IPS-18c (cell line): ENCODE measurements around the gene PSORS1C1.
"Not testable (repeated sequence)": the region's sequence is repeated elsewhere in the genome, so short reads cannot be mapped to it uniquely, and the experiment has no call there.

ENCODE experiments used
- H3K4me3 ChIP-seq: 2 replicates; pipeline ENCODE4 v1.7.0; 2013; ENCODE audit warnings: low read depth, mild to moderate bottlenecking, low read length, moderate library complexity; ENCODE audit not compliant: insufficient read depth
- H3K9me3 ChIP-seq: one replicate; pipeline ENCODE4 v1.6.1; 2013; ENCODE audit warnings: mild to moderate bottlenecking, low read length, moderate library complexity; ENCODE audit not compliant: control insufficient read depth, insufficient read depth

PSORS1C1 gene

GRCh38 chr6:31162463-31163165, 48.0 kb downstream of the PSORS1C1 start:
- no peak overlapping the region for H3K4me3 ChIP-seq
- no peaks in the 10 kb centered on the region for H3K9me3 ChIP-seq

DNA sequence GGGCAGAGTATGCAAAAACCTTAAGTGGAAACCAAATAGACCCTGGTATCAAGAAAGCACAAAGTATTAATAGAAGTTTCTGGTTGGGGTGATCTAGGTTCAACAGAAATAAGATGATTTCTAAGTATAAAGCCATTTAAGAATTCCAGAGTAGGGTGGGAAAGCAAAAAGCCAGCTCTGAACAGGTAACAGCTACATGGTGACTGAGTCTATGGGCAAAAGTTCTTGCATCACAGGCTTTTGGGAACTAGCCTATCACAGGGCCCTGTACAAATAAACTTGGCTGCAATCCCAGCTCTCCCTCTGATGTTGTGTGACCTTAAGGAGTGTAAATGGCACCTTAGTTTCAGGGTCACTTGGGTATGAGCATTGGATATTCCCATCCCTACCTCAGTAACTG, 49.3 kb downstream of the PSORS1C1 start:
- H3K4me3 ChIP-seq = no peak overlapping the region
- H3K9me3 ChIP-seq = no peaks in the 10 kb centered on the region

DNA sequence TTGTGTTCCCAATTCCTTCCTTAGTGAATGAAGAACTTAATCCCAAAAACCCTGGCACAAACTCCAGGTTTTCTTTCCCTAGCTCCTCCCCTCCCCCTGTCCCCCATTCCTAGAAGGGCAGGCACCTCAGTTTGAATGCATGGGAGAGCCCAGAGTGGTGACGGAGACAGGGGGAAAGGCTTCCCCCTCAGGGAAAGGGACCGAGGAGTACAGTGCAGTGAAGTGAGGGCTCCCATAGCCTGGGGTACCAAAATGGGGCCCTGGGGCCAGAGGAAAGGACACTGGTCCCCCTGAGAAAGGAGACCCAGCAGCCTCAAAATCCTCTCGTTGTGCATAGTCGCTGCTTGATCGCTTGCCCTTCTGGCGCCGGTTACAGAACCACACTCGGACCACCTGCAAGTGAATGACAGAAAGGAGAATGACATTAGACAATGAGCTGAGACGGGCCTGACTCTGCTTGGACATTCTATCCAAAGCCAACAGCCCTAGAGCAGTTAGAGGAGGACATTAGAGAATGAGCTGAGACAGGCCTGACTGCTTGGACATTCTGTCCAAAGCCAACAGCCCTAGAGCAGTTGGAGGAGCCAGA, 50.0 kb downstream of the PSORS1C1 start:
- H3K9me3 ChIP-seq, H3K4me3 ChIP-seq: not testable (repeated sequence)

GRCh38 chr6:31165064-31165832, 50.6 kb downstream of the PSORS1C1 start:
- H3K9me3 ChIP-seq, H3K4me3 ChIP-seq: not testable (repeated sequence)

DNA sequence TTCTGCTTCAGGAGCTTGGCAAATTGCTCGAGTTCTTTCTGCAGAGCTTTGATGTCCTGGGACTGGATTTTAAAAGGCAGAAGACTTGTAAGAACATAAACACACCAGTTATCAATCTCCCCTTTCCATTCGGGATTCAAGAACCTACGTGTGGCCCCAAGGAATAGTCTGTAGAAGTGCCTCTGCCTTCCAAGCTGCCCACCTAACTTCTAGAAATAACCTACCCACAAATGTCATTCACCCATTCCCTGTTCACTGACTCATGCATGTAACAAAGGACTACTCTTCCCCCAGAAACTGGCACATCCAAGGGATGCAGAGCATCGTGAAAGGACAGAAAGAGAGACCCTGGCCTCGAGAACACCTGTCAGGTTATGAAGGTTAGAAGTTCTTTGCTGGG, 51.4 kb downstream of the PSORS1C1 start:
- Histone ChIP-seq H3K9me3 (peaks cover 4% of the 10 kb centered on the region), H3K4me3 (no peak overlapping the region)

- Histone ChIP-seq H3K4me3 (peak overlapping the region; percentile 81), H3K9me3 (peaks cover 4% of the 10 kb centered on the region)
Observed at GRCh38 chr6:31168606-31169005, 54.0 kb downstream of the PSORS1C1 start.

- H3K4me3 ChIP-seq = peak overlapping the region; percentile 81
- peaks cover 4% of the 10 kb centered on the region for H3K9me3 ChIP-seq
Observed at GRCh38 chr6:31169123-31169857, 54.7 kb downstream of the PSORS1C1 start.

DNA sequence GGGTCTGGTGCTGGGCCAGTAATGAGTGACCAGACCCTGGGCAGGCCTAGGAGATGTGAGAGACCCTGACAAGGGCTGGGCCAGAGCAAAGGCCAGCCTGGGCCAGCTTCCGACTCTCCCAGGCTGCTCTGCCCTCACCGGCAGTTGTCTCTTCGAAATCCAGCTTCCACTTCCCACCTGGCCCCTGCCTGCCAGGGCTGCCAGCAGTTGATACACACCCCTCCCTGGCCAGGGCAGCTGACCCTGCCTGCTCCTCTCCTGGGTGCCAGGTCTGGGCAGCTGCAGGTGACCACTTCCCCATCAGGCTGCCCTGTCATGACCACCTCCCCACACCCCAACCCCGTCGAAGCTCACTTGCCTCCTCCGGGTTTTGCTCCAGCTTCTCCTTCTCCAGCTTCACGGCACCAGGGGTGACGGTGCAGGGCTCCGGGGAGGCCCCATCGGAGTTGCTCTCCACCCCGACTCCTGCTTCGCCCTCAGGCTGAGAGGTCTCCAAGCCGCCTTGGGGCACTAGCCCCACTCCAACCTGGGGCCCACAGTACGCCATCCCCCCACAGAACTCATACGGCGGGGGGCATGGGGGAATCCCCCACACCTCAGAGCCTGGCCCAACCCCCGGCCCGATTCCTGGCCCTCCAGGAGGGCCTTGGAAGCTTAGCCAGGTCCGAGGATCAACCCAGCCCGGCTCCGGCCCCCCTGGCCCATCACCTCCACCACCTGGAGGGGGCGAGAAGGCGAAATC, 55.4 kb downstream of the PSORS1C1 start:
- H3K4me3 ChIP-seq = peak overlapping the region; percentile 81
- not testable (repeated sequence) for H3K9me3 ChIP-seq

DNA sequence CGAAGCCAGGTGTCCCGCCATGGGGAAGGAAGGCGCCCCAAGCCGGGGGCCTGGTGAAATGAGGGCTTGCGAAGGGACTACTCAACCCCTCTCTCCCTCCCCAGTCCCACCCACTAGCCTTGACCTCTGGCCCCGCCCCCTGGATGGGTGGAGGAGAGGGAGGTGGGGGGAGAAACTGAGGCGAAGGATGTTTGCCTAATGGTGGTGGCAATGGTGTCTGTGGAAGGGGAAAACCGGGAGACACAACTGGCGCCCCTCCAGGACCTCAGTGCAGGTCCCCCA, 55.9 kb downstream of the PSORS1C1 start, which contains the start of gene POU5F1:
Gene POU5F1, minus strand, starts transcription at position 83 of the 282 bp plus-strand sequence. Its CDS starts 62 bp downstream, at position 21.
- Histone ChIP-seq H3K9me3 (peaks cover 4% of the 10 kb centered on the region), H3K4me3 (peak within 1 kb of the TSS; percentile 81)

DNA sequence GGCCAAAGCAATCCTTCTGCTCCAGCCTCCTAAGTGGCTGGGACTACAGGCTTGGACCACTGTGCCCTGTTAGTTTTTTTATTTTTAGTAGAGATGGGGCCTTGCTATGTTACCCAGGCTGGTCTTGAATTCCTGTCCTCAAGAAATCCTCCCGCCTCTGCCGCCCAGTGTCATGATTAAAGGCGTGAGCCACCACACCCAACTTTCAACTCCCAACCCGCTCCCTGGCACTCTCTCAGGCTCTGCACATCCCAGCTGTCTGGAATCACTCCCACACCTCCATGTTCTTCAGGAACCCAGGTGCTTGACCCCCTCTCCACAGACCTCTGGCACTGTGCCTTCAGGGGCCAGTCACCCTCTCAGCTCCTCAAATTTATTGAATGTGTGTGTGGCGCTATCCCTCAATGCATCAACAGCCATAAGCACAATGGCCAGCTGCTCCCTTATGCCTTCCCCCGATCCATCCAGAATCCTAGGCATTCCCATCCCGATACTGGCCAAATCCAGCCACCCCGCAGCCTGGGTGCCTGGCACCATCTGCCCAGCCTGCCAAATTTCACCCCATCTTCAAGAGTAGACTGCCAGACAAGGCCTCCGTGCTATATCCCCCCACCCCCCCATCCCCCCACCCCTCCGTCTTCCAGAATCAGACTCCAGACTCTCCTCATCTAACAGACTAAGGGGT, 56.5 kb downstream of the PSORS1C1 start:
- H3K4me3 ChIP-seq = no peak overlapping the region; the same call in 1 of the 2 replicates
- H3K9me3 ChIP-seq = peaks cover 4% of the 10 kb centered on the region

- peaks cover 4% of the 10 kb centered on the region for H3K9me3 ChIP-seq
- peak overlapping the region; percentile 55 for H3K4me3 ChIP-seq
Observed at GRCh38 chr6:31171931-31172905, 57.6 kb downstream of the PSORS1C1 start.

GRCh38 chr6:31172973-31173384, 58.4 kb downstream of the PSORS1C1 start:
- Histone ChIP-seq H3K9me3 (peaks cover 4% of the 10 kb centered on the region), H3K4me3 (peak overlapping the region; percentile 55)

GRCh38 chr6:31173406-31173805, 58.8 kb downstream of the PSORS1C1 start:
- H3K9me3 ChIP-seq = peaks cover 4% of the 10 kb centered on the region
- H3K4me3 ChIP-seq = no peak overlapping the region; the same call in 1 of the 2 replicates

DNA sequence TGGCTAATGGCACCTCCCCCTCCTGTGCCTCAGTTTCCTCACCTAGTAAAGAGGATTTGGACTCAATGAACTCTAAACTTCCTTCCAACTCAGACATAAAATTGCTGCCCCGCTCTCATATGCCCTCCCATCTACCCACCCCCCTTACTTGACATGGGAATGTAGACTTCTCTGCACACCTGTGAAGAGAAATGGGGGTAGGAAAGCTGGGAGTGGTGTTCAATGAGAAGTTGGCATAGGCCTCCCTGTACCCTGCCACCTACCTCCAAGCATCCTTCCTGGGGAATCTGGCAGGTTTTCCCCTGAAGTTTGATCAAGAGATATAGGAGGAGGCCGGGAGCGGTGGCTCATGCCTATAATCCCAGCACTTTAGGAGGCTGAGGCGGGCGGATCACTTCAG, 59.8 kb downstream of the PSORS1C1 start:
- Histone ChIP-seq H3K9me3 (peaks cover 4% of the 10 kb centered on the region), H3K4me3 (no peak overlapping the region; the same call in 1 of the 2 replicates)

DNA sequence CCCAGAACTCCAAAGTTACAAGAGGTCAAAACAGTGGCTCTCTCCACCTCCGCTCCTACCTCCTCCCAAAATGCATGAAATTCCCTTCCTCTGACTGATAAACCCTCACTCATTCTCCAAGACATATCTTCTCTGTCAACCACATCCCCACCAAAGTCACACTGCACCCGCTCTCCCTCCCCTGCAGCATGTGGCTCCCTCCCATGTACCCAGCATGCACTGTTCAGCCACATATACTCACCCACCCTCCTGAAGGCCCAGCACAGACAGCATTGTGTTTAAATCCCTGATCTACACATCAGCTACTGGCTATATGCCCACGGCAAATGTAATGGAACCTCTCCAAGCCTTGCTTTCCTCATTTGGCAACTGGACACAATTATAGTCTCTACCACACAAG, 61.4 kb downstream of the PSORS1C1 start:
- H3K4me3 ChIP-seq = no peak overlapping the region
- H3K9me3 ChIP-seq = no peaks in the 10 kb centered on the region
